Mucosa of gallbladder (tissue), 1 donor: ENCODE measurements around the gene DDX10. TPM values are rescaled to one million over a fixed set of nuclear protein-coding genes. Genes with fewer than 3 reads are reported as not detected.

Experiments
- DNase-seq: peaks from one replicate; pipeline ENCODE4 v3.0.0-alpha.2; 2020; ENCODE audit warnings: low spot score
- total RNA-seq: library from RNA; stranded (reverse); gene quantifications from one replicate; pipeline ENCODE4 v1.2.1, GENCODE V29; 2021
- donor health status: DM: no; HTN: no; CAD: no.

The DDX10 gene
- total RNA-seq, 1 donor from 2014 or later: 18.4 TPM

DNA sequence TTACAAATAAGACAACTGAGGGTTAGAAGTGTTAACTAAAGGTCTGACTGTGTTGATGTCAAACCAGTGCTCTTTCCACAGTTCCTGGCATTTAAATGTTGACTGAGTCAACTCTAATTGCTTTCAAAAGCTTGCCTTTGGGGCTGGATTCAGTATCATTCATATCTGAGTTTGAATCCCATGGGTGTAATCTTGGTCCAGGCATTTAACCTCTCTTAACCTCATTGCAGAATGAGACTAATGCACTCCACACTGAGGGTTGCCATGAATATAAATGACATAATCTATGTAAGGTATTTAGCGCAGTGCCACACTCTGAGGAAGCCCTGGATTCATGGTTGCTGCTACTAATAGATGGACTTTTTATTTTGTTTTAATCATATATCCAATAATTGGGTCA lies 274.3 kb downstream of the DDX10 start:
- DNase-seq: no peak

DNA sequence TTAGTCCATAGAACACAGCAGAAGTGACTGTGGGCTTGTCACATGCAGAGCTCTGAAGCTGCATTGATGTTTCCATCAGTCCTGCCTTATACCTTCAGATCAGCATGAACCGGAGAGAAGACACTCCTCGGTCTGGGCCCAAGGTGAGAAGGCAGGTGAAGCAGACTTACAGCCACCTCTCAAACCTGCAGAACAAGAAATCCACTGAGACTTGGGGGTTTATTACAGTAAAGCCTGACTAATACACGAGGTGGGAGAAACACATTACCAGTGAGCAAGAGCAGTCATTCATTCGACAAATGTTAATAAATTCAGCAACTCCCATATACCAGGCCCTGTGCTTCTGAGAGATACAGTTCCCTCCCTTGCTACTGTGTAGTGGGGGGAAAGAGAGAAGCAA lies 279.0 kb downstream of the DDX10 start:
- no peak for DNase-seq

DNA sequence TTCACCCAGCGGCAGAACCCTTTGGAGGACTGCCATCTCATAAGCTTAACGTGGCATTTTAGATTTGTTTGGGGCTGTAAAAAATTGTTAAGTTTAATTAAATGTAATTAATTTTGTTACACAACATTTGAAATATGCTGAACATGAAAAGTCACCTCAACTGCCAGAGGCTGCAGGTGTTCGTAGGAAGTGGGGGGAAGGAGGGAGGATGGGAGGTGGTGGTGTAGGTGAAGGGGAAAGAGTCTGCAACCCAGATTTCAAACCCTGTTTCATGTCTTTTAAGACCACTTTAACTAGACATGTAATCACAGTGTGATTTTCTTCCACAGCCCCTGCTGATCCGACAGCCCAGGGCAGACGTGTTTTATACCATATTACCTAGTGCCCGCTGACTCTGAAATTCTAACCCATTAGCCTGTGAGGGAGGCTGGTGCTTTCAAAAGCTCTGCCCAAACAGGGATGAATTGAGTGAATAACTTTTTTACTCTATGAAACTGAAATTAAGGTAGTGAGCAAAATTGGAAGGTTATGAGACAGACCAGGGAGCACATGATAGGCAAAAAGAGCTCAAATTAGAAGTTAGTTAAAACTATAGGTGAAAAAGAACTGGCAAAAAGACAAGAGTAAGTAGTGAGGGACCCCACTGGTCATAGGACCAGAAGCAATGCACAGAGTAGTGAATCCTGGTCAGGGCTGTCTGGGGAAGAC lies 279.8 kb downstream of the DDX10 start:
- no peak for DNase-seq

DNA sequence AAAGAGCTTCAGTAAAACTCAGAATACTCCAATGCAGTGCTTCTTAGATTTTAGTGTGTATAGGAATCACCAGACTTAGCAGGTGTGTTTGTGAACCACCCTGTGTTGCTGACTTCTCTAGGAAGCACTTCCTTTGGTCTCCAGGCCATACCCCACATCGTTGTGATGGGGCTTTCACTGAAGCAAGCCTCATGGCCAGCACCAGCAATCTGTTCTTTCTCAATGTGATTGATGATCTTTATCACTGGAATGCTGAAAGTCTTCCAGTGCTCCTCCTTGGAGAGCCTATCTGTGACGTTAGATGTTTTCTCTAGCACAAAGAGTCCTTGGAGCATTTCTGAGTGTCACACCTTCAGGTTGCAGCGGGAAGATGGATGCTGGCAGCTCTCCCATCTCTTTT lies 280.5 kb downstream of the DDX10 start:
- DNase-seq: no peak

DNA sequence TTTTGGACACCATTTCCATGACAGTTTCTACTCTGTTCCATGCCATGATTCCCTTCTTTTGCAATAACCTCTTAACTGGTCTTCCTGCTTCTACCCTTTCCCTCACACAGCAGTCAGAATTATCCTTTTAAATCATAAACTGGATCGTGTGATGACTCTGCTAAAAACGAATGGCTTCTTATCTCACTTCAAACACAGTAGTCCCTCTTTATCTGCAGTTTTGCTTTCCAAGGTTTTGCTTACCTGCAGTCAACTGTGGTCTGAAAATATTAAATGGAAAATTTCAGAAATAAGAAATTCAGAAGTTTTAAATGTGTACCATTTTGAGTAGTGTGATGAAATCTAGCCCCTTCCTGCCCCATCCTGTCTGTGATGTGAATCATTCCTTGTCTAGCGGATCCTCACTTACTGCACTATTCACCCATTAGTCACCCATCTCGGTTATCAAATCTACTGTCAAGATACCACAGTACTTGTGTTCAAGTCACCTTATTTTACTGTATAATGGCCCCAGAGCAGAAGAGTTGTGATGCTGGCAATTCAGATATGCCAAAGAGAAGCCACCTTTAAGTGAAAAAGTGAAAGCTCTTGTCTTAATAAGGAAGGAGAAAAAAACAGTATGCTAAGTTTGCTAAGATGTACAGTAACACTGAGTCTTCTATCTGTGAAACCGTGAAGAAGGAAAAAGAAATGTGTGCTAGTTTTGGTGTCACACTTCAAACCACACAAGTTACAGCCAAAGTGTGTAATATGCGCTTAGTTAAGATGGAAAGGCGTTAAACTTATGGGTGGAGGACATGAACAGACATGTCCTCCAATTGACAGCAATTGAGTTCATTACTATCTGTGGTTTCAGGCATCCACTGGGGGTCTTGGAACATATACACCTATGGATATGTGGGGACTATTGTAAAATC lies 283.0 kb downstream of the DDX10 start:
- no peak for DNase-seq

- no peak for DNase-seq
These were observed 293.7 kb downstream of the DDX10 start for GRCh38 chr11:108958368-108959104.

GRCh38 chr11:108959105-108959761 lies 294.4 kb downstream of the DDX10 start:
- DNase-seq: no peak

DNA sequence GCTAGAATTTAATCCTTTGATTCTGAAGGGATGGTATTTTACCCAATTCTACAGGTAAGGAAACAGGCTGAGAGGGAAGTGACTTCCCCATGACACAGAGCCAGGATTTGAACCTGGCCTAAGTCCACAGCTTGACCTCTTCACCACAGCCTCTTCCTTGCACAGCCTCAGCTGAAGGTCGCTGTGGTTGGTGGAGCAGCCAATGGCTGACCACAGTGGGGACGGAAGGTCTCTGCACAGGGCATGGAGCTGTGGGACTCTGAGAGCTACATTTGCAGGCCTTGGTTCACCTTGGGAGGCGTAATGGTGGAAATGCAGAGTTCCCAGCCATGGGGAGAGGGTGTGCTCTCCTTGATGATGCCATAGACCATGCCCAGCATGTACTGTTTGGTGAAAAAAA lies 295.0 kb downstream of the DDX10 start:
- no peak for DNase-seq

GRCh38 chr11:108960501-108960900 lies 295.6 kb downstream of the DDX10 start:
- DNase-seq: no peak

GRCh38 chr11:108961095-108961494 lies 296.2 kb downstream of the DDX10 start:
- no peak for DNase-seq

GRCh38 chr11:108963118-108963517 lies 298.2 kb downstream of the DDX10 start:
- DNase-seq: no peak

DNA sequence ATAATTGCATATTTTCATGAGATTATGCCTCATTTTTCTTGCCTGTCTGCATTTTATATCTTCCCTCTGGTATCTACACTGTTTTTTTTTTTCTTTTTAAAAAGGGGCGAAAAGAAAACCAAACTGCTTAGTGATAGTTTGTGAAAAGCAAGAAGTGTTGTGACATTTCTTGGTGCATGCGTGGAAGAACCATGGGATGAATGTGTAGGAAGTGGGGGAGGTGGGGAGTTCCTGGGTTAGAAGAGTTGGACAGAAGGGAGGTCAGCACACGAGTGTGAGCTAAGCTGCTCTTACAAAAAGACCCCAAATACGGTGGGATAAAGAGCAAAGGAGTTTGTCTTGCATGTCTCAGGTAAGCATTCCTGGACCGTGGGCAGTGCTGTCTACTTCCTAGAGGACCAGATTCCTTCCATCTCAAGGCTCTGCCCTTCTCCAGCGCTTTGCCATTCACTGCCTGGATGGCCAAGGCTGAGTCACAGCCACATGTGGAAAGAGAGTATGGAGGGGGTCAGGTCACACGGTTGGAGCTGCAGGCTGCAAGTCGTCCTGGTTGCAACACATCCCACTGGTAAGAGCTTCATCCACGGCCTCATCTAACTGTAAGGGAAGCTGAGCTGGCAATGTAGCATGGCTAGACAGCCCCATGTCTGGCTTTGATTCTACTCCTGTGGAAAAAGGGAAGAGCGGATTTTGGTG lies 300.6 kb downstream of the DDX10 start:
- DNase-seq: no peak

DNA sequence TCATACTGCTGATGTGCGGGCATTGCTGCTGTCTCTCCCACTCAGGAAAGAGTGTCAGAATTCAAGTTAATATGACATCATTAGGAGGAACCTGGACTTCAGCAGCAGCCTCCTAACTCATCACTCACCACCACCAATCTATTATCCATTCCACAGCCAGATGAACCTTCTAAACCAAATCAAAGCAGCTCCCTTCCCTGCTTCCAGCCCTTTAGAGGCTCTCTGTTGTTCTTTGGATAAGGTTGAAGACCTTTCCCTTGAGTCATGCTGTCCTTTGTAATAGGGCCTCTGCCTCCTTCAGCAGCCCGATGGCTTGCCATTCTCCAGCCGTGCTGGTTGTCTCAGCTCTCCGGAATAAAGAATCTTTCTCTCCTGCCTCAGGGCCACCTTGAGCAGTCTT lies 301.3 kb downstream of the DDX10 start:
- DNase-seq: no peak

GRCh38 chr11:108966978-108967377 lies 302.1 kb downstream of the DDX10 start:
- no peak for DNase-seq

DNA sequence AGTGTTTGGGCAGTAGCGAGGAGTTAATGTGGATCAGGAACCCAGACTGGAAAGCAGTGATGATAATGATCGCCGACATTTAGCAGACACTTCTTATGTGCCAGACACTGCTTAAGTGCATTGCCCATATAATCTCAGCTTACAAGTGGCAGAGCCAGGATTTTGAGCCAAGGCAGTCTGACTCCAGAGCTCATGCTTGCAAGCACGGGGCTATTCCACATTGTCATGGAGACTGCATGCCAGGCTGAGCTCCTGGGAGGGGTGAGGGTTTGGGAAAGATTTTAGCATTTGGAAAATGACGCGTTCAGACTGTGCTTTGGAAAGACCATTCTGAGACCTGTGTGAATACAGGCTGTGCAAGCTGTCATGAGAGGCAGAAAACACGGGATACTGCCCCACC lies 302.7 kb downstream of the DDX10 start:
- DNase-seq: peak; percentile 66

GRCh38 chr11:108970221-108970991 lies 305.5 kb downstream of the DDX10 start:
- DNase-seq: no peak

- no peak for DNase-seq
These were observed 308.7 kb downstream of the DDX10 start for GRCh38 chr11:108973402-108974162.

DNA sequence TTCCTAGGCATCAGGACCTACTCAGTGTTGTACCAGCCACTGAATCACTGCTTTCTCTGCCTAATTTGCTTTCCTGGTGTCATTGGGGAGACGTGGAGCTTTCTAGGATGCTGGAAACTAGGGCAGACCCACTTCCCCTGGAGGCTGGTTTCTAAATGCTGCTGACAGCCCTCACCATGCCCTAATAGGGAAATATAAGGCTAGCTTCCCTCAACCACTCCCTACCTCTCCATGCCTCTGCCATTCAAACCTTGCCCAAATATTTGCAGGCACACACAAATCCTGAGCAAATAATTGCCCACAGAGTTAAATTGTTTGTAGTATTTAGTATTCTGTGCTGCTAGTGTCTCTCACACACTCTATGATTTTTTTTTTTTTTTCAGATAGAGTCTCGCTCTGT lies 310.2 kb downstream of the DDX10 start:
- no peak for DNase-seq

GRCh38 chr11:108975641-108976071 lies 310.8 kb downstream of the DDX10 start:
- DNase-seq: no peak
